Ishikawa (cell line): ENCODE results near the gene HS2ST1.

Experiments used
- CEBPB ChIP-seq: IDR thresholded peaks from 2 replicates; pipeline ENCODE4 v1.6.1; 2012
- CREB1 ChIP-seq: IDR thresholded peaks from 2 replicates; pipeline ENCODE4 v1.6.1; 2012; ENCODE audit warnings: low read depth
- EGR1 ChIP-seq: IDR thresholded peaks from 2 replicates; pipeline ENCODE4 v1.6.1; 2012
- EP300 ChIP-seq: IDR thresholded peaks from 2 replicates; pipeline ENCODE4 v1.6.1; 2012; ENCODE audit warnings: borderline replicate concordance
- FOXM1 ChIP-seq: IDR thresholded peaks from 2 replicates; pipeline ENCODE4 v1.6.1; 2012; ENCODE audit warnings: low read depth, borderline replicate concordance
- MAX ChIP-seq: IDR thresholded peaks from 2 replicates; pipeline ENCODE4 v1.6.1; 2012
- NFIC ChIP-seq: IDR thresholded peaks from 2 replicates; pipeline ENCODE4 v1.6.1; 2012
- RAD21 ChIP-seq: IDR thresholded peaks from 2 replicates; pipeline ENCODE4 v1.6.1; 2012; ENCODE audit warnings: low read depth
- REST ChIP-seq: IDR thresholded peaks from 2 replicates; pipeline ENCODE4 v1.6.1; 2012; ENCODE audit warnings: low read depth, mild to moderate bottlenecking
- TAF1 ChIP-seq: IDR thresholded peaks from 2 replicates; pipeline ENCODE4 v1.6.1; 2012; ENCODE audit warnings: low read depth, mild to moderate bottlenecking
- TCF12 ChIP-seq: IDR thresholded peaks from 2 replicates; pipeline ENCODE4 v1.6.1; 2012; ENCODE audit warnings: low read depth
- TEAD4 ChIP-seq: IDR thresholded peaks from 2 replicates; pipeline ENCODE4 v1.6.1; 2012
- USF1 ChIP-seq: IDR thresholded peaks from 2 replicates; pipeline ENCODE4 v1.6.1; 2012
- YY1 ChIP-seq: IDR thresholded peaks from 2 replicates; pipeline ENCODE4 v1.6.1; 2012; ENCODE audit warnings: low read depth
- ZBTB7A ChIP-seq: IDR thresholded peaks from 2 replicates; pipeline ENCODE4 v1.6.1; 2012; ENCODE audit warnings: low read depth

The HS2ST1 gene

GRCh38 chr1:87042111-87042811, 127.8 kb downstream of the HS2ST1 start:
- TF ChIP-seq CREB1 (no peak), RAD21 (no peak), CEBPB (no peak), NFIC (no peak)

GRCh38 chr1:87044424-87044823, 130.0 kb downstream of the HS2ST1 start:
- TF ChIP-seq CEBPB (no peak), REST (no peak), CREB1 (no peak), ZBTB7A (no peak), TAF1 (no peak), RAD21 (no peak), EP300 (no peak), NFIC (no peak), YY1 (no peak), FOXM1 (no peak), MAX (no peak)

GRCh38 chr1:87044840-87045239, 130.4 kb downstream of the HS2ST1 start:
- TF ChIP-seq TAF1: no peak
- no peak for TF ChIP-seq TEAD4
- no peak for TF ChIP-seq USF1
- TF ChIP-seq ZBTB7A: no peak
- no peak for TF ChIP-seq CEBPB
- TF ChIP-seq CREB1: no peak
- no peak for TF ChIP-seq YY1
- no peak for TF ChIP-seq EP300
- TF ChIP-seq NFIC: no peak
- TF ChIP-seq REST: no peak
- no peak for TF ChIP-seq RAD21
- TF ChIP-seq TCF12: no peak
- TF ChIP-seq EGR1: no peak
- no peak for TF ChIP-seq MAX
- TF ChIP-seq FOXM1: no peak

GRCh38 chr1:87045761-87046304, 131.4 kb downstream of the HS2ST1 start:
- TF ChIP-seq USF1: no peak
- TF ChIP-seq CEBPB: no peak
- TF ChIP-seq MAX: no peak
- no peak for TF ChIP-seq ZBTB7A
- TF ChIP-seq RAD21: no peak
- TF ChIP-seq YY1: no peak
- TF ChIP-seq NFIC: no peak
- TF ChIP-seq FOXM1: no peak
- no peak for TF ChIP-seq CREB1
- no peak for TF ChIP-seq TCF12
- no peak for TF ChIP-seq REST
- TF ChIP-seq EP300: no peak
- TF ChIP-seq TEAD4: no peak
- no peak for TF ChIP-seq EGR1
- TF ChIP-seq TAF1: no peak
